ENCODE data around the gene TBXAS1. TPM values are rescaled to one million over a fixed set of nuclear protein-coding genes. Genes with fewer than 3 reads are reported as not detected.

Gene TBXAS1
- total and polyA plus RNA-seq, 2 of the 8 experiments (the other 6 are each of a cell fraction or from before 2014, with no cell fraction given) = 0.86 to 2.1 TPM

DNA sequence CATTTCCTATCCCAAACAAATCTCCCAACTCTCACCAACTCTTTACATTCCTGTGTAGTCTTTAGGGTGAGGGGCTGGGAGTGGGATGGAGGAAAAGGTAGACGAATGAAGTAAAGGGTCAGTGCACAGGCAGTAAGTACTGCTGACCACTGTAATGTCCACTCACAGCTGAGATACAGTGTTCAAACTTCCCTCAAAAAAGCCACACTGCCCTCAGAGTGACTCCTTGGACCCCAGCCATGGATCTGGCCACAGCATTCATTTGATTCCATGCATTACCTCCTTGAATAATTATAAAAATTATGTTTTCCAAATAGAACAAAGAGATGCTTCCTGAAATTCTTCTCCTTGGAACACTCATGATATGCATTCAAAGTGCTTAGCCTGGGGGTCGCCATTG is 31.5 kb upstream of the TBXAS1 start (continued):
- TF ChIP-seq POU5F1 (IDR thresholded peaks at IDR 0.05; ENCODE audit: low read depth, low read length) (no peak), BRCA1 (IDR thresholded peaks at IDR 0.05; ENCODE audit: low read depth, low read length) (no peak), KDM5A (IDR thresholded peaks at IDR 0.05; ENCODE audit: low read length) (no peak), SP4 (IDR thresholded peaks at IDR 0.05; ENCODE audit: low read length) (no peak), GABPA (IDR thresholded peaks at IDR 0.05; ENCODE audit: borderline replicate concordance, insufficient read depth, low read length) (no peak)
- TF ChIP-seq, protein P1, sequence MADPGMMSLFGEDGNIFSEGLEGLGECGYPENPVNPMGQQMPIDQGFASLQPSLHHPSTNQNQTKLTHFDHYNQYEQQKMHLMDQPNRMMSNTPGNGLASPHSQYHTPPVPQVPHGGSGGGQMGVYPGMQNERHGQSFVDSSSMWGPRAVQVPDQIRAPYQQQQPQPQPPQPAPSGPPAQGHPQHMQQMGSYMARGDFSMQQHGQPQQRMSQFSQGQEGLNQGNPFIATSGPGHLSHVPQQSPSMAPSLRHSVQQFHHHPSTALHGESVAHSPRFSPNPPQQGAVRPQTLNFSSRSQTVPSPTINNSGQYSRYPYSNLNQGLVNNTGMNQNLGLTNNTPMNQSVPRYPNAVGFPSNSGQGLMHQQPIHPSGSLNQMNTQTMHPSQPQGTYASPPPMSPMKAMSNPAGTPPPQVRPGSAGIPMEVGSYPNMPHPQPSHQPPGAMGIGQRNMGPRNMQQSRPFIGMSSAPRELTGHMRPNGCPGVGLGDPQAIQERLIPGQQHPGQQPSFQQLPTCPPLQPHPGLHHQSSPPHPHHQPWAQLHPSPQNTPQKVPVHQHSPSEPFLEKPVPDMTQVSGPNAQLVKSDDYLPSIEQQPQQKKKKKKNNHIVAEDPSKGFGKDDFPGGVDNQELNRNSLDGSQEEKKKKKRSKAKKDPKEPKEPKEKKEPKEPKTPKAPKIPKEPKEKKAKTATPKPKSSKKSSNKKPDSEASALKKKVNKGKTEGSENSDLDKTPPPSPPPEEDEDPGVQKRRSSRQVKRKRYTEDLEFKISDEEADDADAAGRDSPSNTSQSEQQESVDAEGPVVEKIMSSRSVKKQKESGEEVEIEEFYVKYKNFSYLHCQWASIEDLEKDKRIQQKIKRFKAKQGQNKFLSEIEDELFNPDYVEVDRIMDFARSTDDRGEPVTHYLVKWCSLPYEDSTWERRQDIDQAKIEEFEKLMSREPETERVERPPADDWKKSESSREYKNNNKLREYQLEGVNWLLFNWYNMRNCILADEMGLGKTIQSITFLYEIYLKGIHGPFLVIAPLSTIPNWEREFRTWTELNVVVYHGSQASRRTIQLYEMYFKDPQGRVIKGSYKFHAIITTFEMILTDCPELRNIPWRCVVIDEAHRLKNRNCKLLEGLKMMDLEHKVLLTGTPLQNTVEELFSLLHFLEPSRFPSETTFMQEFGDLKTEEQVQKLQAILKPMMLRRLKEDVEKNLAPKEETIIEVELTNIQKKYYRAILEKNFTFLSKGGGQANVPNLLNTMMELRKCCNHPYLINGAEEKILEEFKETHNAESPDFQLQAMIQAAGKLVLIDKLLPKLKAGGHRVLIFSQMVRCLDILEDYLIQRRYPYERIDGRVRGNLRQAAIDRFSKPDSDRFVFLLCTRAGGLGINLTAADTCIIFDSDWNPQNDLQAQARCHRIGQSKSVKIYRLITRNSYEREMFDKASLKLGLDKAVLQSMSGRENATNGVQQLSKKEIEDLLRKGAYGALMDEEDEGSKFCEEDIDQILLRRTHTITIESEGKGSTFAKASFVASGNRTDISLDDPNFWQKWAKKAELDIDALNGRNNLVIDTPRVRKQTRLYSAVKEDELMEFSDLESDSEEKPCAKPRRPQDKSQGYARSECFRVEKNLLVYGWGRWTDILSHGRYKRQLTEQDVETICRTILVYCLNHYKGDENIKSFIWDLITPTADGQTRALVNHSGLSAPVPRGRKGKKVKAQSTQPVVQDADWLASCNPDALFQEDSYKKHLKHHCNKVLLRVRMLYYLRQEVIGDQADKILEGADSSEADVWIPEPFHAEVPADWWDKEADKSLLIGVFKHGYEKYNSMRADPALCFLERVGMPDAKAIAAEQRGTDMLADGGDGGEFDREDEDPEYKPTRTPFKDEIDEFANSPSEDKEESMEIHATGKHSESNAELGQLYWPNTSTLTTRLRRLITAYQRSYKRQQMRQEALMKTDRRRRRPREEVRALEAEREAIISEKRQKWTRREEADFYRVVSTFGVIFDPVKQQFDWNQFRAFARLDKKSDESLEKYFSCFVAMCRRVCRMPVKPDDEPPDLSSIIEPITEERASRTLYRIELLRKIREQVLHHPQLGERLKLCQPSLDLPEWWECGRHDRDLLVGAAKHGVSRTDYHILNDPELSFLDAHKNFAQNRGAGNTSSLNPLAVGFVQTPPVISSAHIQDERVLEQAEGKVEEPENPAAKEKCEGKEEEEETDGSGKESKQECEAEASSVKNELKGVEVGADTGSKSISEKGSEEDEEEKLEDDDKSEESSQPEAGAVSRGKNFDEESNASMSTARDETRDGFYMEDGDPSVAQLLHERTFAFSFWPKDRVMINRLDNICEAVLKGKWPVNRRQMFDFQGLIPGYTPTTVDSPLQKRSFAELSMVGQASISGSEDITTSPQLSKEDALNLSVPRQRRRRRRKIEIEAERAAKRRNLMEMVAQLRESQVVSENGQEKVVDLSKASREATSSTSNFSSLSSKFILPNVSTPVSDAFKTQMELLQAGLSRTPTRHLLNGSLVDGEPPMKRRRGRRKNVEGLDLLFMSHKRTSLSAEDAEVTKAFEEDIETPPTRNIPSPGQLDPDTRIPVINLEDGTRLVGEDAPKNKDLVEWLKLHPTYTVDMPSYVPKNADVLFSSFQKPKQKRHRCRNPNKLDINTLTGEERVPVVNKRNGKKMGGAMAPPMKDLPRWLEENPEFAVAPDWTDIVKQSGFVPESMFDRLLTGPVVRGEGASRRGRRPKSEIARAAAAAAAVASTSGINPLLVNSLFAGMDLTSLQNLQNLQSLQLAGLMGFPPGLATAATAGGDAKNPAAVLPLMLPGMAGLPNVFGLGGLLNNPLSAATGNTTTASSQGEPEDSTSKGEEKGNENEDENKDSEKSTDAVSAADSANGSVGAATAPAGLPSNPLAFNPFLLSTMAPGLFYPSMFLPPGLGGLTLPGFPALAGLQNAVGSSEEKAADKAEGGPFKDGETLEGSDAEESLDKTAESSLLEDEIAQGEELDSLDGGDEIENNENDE (IDR thresholded peaks at IDR 0.05; ENCODE audit: insufficient replicate concordance, low read length) = no peak

Measured in H1 (cell line).